HCT116 (cell line): ENCODE results near the gene GDF10. TPM values are rescaled to one million over a fixed set of nuclear protein-coding genes. Genes with fewer than 3 reads are reported as not detected.

ENCODE experiments used
- ATAC-seq: fragments of 200-7000 bp; cut with Tn5 transposase; 2 replicates; pipeline ENCODE4 v1.9.1; 2020; ENCODE audit warnings: mild to moderate bottlenecking, moderate library complexity
- BruUV-seq: library from RNA; stranded (reverse); fragments of 400-500 nt; replicated peaks from 2 replicates; lab custom pipeline; 2021; lab: Mats Ljungman, UMichigan
- CTCF ChIA-PET: fragments of 300-600 bp; sonication (Branson Sonifier 250); formaldehyde crosslinking; loops from one replicate; lab custom pipeline; 2021; ENCODE audit warnings: antibody characterized with exemption; lab: Charles Lee
- POLR2A ChIA-PET: fragments of 300-600, 350-600 bp; sonication (Branson Sonifier 250); formaldehyde crosslinking; loops from one replicate; lab custom pipeline; 2021; ENCODE audit warnings: antibody characterized with exemption; lab: Charles Lee
- RAD21 ChIA-PET, 2 experiments: fragments of 300-600 bp; sonication (Branson Sonifier 250); formaldehyde crosslinking; loops; one replicate each; lab custom pipeline; 2023; ENCODE audit warnings: low total read pairs in 2 of 2; ENCODE audit not compliant: uncharacterized antibody in 2 of 2, unreplicated experiment in 2 of 2, low non-redundant PET in 1 of 2; lab: Charles Lee
- DNase-seq: peaks from one replicate; pipeline ENCODE4 v3.0.0-alpha.2; 2010; ENCODE audit warnings: low read depth, low spot score
- H2AFZ ChIP-seq: fragments of 200-600 bp; shearing (Covaris generic), sonication (generic); 2 replicates; pipeline ENCODE4 v1.6.1; 2017; ENCODE audit warnings: low read depth, mixed run types, mixed read lengths, antibody characterized with exemption, low read length; ENCODE audit not compliant: poor library complexity, severe bottlenecking
- H3K27ac ChIP-seq: 2 replicates; pipeline ENCODE4 v1.5.1; 2012; ENCODE audit warnings: low read depth, low read length
- H3K27me3 ChIP-seq: fragments of 200-600 bp; sonication (generic); 2 replicates; pipeline ENCODE4 v1.6.1; 2016; ENCODE audit warnings: mixed run types, low read length, mixed read lengths; ENCODE audit not compliant: insufficient read depth
- H3K36me3 ChIP-seq, 2 experiments: fragments of 200-500 bp in 1 of 2; fragments of 200-600 bp in 1 of 2; sonication (Bioruptor generic) in 1 of 2; sonication (generic) in 1 of 2; 2 replicates each; pipeline versions ENCODE4 v1.5.1 to v1.6.1; 2014 to 2016; ENCODE audit warnings: low read length in 2 of 2, inconsistent platforms in 1 of 2, mixed read lengths in 1 of 2, mixed run types in 1 of 2; ENCODE audit not compliant: insufficient read depth in 2 of 2, control insufficient read depth in 1 of 2
- H3K4me1 ChIP-seq, 2 experiments: fragments of 200-600 bp in 1 of 2; sonication (generic) in 1 of 2; 2 replicates each; pipeline versions ENCODE4 v1.5.1 to v1.6.1; 2012 to 2017; ENCODE audit warnings: low read length in 2 of 2, inconsistent platforms in 1 of 2, mild to moderate bottlenecking in 1 of 2, mixed read lengths in 1 of 2, mixed run types in 1 of 2, moderate library complexity in 1 of 2; ENCODE audit not compliant: insufficient read depth in 2 of 2, control insufficient read depth in 1 of 2
- H3K4me2 ChIP-seq: fragments of 200-600 bp; sonication (generic); 2 replicates; pipeline ENCODE4 v1.6.1; 2017; ENCODE audit warnings: mixed run types, low read length, mixed read lengths
- H3K4me3 ChIP-seq, 2 experiments: fragments of 200-600 bp in 1 of 2; sonication (generic) in 1 of 2; replicated peaks in 1 of 2; 2 replicates each; pipeline ENCODE4 v1.5.1; 2011 to 2016; ENCODE audit warnings: low read length in 2 of 2, control low read depth in 1 of 2, low read depth in 1 of 2, mild to moderate bottlenecking in 1 of 2, mixed read lengths in 1 of 2, mixed run types in 1 of 2
- H3K79me2 ChIP-seq: fragments of 200-600 bp; sonication (generic); 2 replicates; pipeline ENCODE4 v1.6.1; 2017; ENCODE audit warnings: mild to moderate bottlenecking, mixed run types, low read length, moderate library complexity, mixed read lengths; ENCODE audit not compliant: insufficient read depth
- H3K9ac ChIP-seq: fragments of 200-600 bp; sonication (generic); 2 replicates; pipeline ENCODE4 v1.6.1; 2016; ENCODE audit warnings: low read length, mixed read lengths
- H3K9me2 ChIP-seq: fragments of 200-600 bp; sonication (generic), shearing (Covaris generic); 2 replicates; pipeline ENCODE4 v1.6.1; 2017; ENCODE audit warnings: mixed run types, mild to moderate bottlenecking, moderate library complexity; ENCODE audit not compliant: insufficient read depth
- H3K9me3 ChIP-seq, 2 experiments: fragments of 200-500 bp in 1 of 2; fragments of 200-600 bp in 1 of 2; sonication (Bioruptor generic) in 1 of 2; sonication (generic) in 1 of 2; 2 replicates each; pipeline ENCODE4 v1.6.1; 2014 to 2017; ENCODE audit warnings: low read length in 2 of 2, mixed read lengths in 2 of 2, inconsistent platforms in 1 of 2, low read depth in 1 of 2, mild to moderate bottlenecking in 1 of 2, mixed run types in 1 of 2, moderate library complexity in 1 of 2; ENCODE audit not compliant: control insufficient read depth in 1 of 2, insufficient read depth in 1 of 2
- H4K20me1 ChIP-seq: fragments of 200-600 bp; sonication (generic), shearing (Covaris generic); 2 replicates; pipeline ENCODE4 v1.6.1; 2017; ENCODE audit warnings: mixed run types, mild to moderate bottlenecking, moderate library complexity; ENCODE audit not compliant: insufficient read depth
- EGR1 ChIP-seq: IDR thresholded peaks from 2 replicates; pipeline ENCODE4 v1.6.1; 2012; ENCODE audit warnings: low read depth
- ELF1 ChIP-seq: IDR thresholded peaks from 2 replicates; pipeline ENCODE4 v1.6.1; 2012; ENCODE audit warnings: low read depth, borderline replicate concordance
- FOSL1 ChIP-seq: IDR thresholded peaks from 2 replicates; pipeline ENCODE4 v1.6.1; 2012; ENCODE audit warnings: low read depth
- JUND ChIP-seq: IDR thresholded peaks from 2 replicates; pipeline ENCODE4 v1.6.1; 2012
- POLR2A ChIP-seq: IDR thresholded peaks from 2 replicates; pipeline ENCODE4 v1.7.0; 2011; ENCODE audit warnings: borderline replicate concordance; ENCODE audit not compliant: insufficient read depth, insufficient read length; ENCODE audit errors: extremely low read depth
- POLR2AphosphoS5 ChIP-seq: IDR thresholded peaks from 2 replicates; pipeline ENCODE4 v1.6.1; 2011; ENCODE audit warnings: mild to moderate bottlenecking, low read depth, low read length, moderate library complexity
- RAD21 ChIP-seq: IDR thresholded peaks from 2 replicates; pipeline ENCODE4 v1.6.1; 2012; ENCODE audit warnings: low read depth, mild to moderate bottlenecking
- SIN3A ChIP-seq: IDR thresholded peaks from 2 replicates; pipeline ENCODE4 v1.6.1; 2012; ENCODE audit warnings: low read depth
- ZFX ChIP-seq: fragments of 450-650 bp; IDR thresholded peaks from 2 replicates; pipeline ENCODE4 v1.6.1; 2017
- intact Hi-C: fragments of 100-400 bp; cut with micrococcal nuclease; formaldehyde crosslinking; loops from 2 replicates; pipeline ENCODE4 v1.10.0; 2022
- total RNA-seq: library from RNA; stranded (reverse); gene quantifications from one replicate; pipeline ENCODE4 v1.2.1, GENCODE V29; 2021; ENCODE audit not compliant: unreplicated experiment

GDF10 gene
- total RNA-seq, 1 experiment from 2014 or later: not detected

- BruUV-seq: no TSS peak
- TF ChIP-seq ZFX (no peak), JUND (no peak), EGR1 (no peak), ELF1 (no peak)
- TF ChIP-seq, all 23 proteins: peak for 0
- ChIA-PET CTCF (interaction anchor here (1.1 kb wide), 1 partner anchor 17 kb away, joined by 3 read pairs; no protein-coding TSS in a partner anchor), RAD21 (no interaction called here), POLR2A (no interaction called here)
- Histone ChIP-seq H3K4me1 (peaks cover 0 to 12% of the 10 kb centered on the region in 2 experiments; a peak in 1 of 4 replicates), H3K9me2 (no peaks in the 10 kb centered on the region), H3K27ac (no peak overlapping the region), H3K4me2 (no peak overlapping the region), H3K9ac (no peak overlapping the region), H4K20me1 (no peaks in the 10 kb centered on the region), H3K79me2 (no peaks in the 10 kb centered on the region), H2AFZ (no peak overlapping the region), H3K36me3 (no peaks in the 10 kb centered on the region), H3K9me3 (no peaks in the 10 kb centered on the region), H3K4me3 (no peak overlapping the region), H3K27me3 (no peaks in the 10 kb centered on the region)
- no peak for DNase-seq
- intact Hi-C loops: no loop called here
- ATAC-seq: no peak
Observed at GRCh38 chr10:47357911-47358310, 57.9 kb downstream of the GDF10 start.

- H3K9me3 ChIP-seq: no peaks in the 10 kb centered on the region
Observed at GRCh38 chr10:47358457-47358856, 58.5 kb downstream of the GDF10 start.

More at GRCh38 chr10:47358457-47358856, 58.5 kb downstream of the GDF10 start:
- Histone ChIP-seq H3K36me3 (no peaks in the 10 kb centered on the region), H3K79me2 (no peaks in the 10 kb centered on the region), H3K9ac (no peak overlapping the region), H3K9me2 (no peaks in the 10 kb centered on the region), H3K27me3 (no peaks in the 10 kb centered on the region), H3K27ac (no peak overlapping the region)
- RAD21 ChIA-PET: no interaction called here
- BruUV-seq: no TSS peak
- ATAC-seq: no peak
- no peak for TF ChIP-seq POLR2A
- TF ChIP-seq POLR2AphosphoS5: no peak
- TF ChIP-seq FOSL1: no peak
- no peak for TF ChIP-seq RAD21
- no peak for TF ChIP-seq SIN3A
- TF ChIP-seq, all 23 proteins: peak for 0
- Histone ChIP-seq H4K20me1 (no peaks in the 10 kb centered on the region), H3K4me1 (peaks cover 0 to 12% of the 10 kb centered on the region in 2 experiments; a peak in 1 of 4 replicates), H2AFZ (no peak overlapping the region), H3K4me2 (no peak overlapping the region), H3K4me3 (no peak overlapping the region)
- ChIA-PET CTCF (interaction anchor here (1.1 kb wide), 1 partner anchor 18 kb away, joined by 3 read pairs; no protein-coding TSS in a partner anchor), POLR2A (no interaction called here)
- intact Hi-C loops: no loop called here
- DNase-seq: no peak
